GM21423 (cell line): Measurements from ENCODE around the gene RAP1GAP.

Experiments used
- ATAC-seq: cut with Tn5 transposase; IDR thresholded peaks from one replicate; pipeline ENCODE4 v1.9.1; 2021; ENCODE audit warnings: mild to moderate bottlenecking, moderate library complexity; ENCODE audit not compliant: unreplicated experiment

RAP1GAP gene

DNA sequence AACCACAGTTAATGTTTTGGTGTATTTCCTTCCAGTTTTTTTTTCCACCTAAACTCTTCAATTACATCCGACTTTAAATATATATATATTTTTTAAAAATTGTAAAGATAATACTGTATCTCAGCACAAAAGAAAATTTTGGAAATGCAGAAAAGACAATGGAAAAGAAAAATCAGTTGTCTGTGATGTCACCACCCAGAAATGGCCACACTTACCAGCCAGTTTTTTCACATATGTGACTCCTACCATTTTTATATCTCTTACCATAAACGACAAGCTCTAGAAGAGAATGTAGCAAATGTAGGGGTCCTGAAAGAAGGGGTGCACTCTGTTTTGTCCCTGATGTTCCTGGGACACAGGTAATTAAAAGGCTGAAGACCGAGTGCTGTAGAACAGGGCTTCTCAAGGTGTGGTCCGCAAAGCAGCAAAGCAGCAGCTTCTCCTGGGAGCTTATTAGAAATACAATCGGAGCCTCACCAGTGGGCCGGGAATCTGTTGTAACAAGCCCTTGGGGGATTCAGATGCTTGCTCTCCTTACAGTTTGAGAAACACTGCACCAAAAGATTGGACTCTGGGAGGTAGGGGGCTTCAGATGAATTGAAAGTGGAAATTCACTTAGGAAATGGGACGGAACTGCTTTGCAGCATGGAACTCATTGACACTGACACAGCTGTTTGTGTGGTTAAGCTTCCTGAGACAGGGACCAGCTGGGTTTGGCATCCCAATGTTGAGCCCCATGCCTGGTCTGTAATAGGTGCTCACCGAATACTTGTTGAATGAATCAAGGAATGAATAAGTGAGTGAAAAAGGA, 115.8 kb downstream of the RAP1GAP start:
- no peak for ATAC-seq

GRCh38 chr1:21552715-21553114, 116.4 kb downstream of the RAP1GAP start:
- no peak for ATAC-seq

GRCh38 chr1:21550866-21551475, 118.2 kb downstream of the RAP1GAP start:
- no peak for ATAC-seq

GRCh38 chr1:21550097-21550496, 119.1 kb downstream of the RAP1GAP start:
- ATAC-seq, result no peak

GRCh38 chr1:21547876-21548275, 121.3 kb downstream of the RAP1GAP start:
- no peak for ATAC-seq
